Naive thymus-derived CD4-positive, alpha-beta T cell (primary cell): ENCODE measurements around the gene FAM90A26. TPM values are rescaled to one million over a fixed set of nuclear protein-coding genes. Genes with fewer than 3 reads are reported as not detected.
"Not testable (repeated sequence)": the region's sequence is repeated elsewhere in the genome, so short reads cannot be mapped to it uniquely, and the experiment has no call there.

Experiments
- ATAC-seq: fragments of 150-1000 bp; cut with Tn5 transposase; 2 replicates; pipeline ENCODE4 v1.10.0; 2021; ENCODE audit warnings: mild to moderate bottlenecking, moderate library complexity
- CTCF ChIA-PET: fragments of 350-600 bp; sonication (Branson Sonifier 250); formaldehyde crosslinking; loops from one replicate; lab custom pipeline; 2021; ENCODE audit warnings: antibody characterized with exemption; lab: Charles Lee
- POLR2A ChIA-PET: fragments of 350-600 bp; sonication (Branson Sonifier 250); formaldehyde crosslinking; loops from one replicate; lab custom pipeline; 2021; ENCODE audit warnings: antibody characterized with exemption, inconsistent platforms; lab: Charles Lee
- DNase-seq, 9 donors: peaks; one replicate each; pipeline versions ENCODE4 v3.0.0 to v3.0.0-alpha.2; 2020 to 2022; ENCODE audit warnings: mixed read lengths in 1 of 9
- H3K27ac ChIP-seq: one replicate; pipeline ENCODE4 v1.7.0; 2013; ENCODE audit warnings: mild to moderate bottlenecking, low read depth, low read length, moderate library complexity
- H3K27me3 ChIP-seq, 2 donors: one replicate each; pipeline ENCODE4 v1.7.0; 2013; ENCODE audit warnings: low read length in 2 of 2, mild to moderate bottlenecking in 2 of 2, moderate library complexity in 2 of 2; ENCODE audit not compliant: control insufficient read depth in 2 of 2, insufficient read depth in 2 of 2
- H3K36me3 ChIP-seq, 3 experiments: 1 replicate in 2 of 3; 2 replicates in 1 of 3; pipeline ENCODE4 v1.7.0; 2013; ENCODE audit warnings: low read length in 3 of 3, mild to moderate bottlenecking in 3 of 3, moderate library complexity in 1 of 3; ENCODE audit not compliant: insufficient read depth in 3 of 3, control insufficient read depth in 2 of 3
- H3K4me1 ChIP-seq, 2 donors: one replicate each; pipeline ENCODE4 v1.7.0; 2013; ENCODE audit warnings: low read length in 2 of 2, mild to moderate bottlenecking in 2 of 2, moderate library complexity in 1 of 2; ENCODE audit not compliant: control insufficient read depth in 2 of 2, insufficient read depth in 2 of 2
- H3K4me3 ChIP-seq: 2 replicates; pipeline ENCODE4 v1.7.0; 2013; ENCODE audit warnings: mild to moderate bottlenecking, low read length
- H3K9me3 ChIP-seq, 3 experiments: 1 replicate in 2 of 3; 2 replicates in 1 of 3; pipeline ENCODE4 v1.7.0; 2013; ENCODE audit warnings: low read length in 3 of 3; ENCODE audit not compliant: control insufficient read depth in 2 of 3
- H3K27ac Mint-ChIP-seq, 9 donors: one replicate each; pipeline ENCODE4 v1.8.0; 2020 to 2022; ENCODE audit warnings: mixed read lengths in 9 of 9, mild to moderate bottlenecking in 8 of 9, moderate library complexity in 5 of 9, inconsistent platforms in 2 of 9
- H3K27me3 Mint-ChIP-seq, 5 donors: one replicate each; pipeline ENCODE4 v1.8.0; 2021 to 2022; ENCODE audit warnings: mixed read lengths in 5 of 5, mild to moderate bottlenecking in 1 of 5
- H3K36me3 Mint-ChIP-seq, 5 donors: one replicate each; pipeline ENCODE4 v1.8.0; 2020 to 2022; ENCODE audit warnings: mixed read lengths in 5 of 5, mild to moderate bottlenecking in 3 of 5, inconsistent platforms in 1 of 5
- H3K4me1 Mint-ChIP-seq, 7 donors: one replicate each; pipeline ENCODE4 v1.8.0; 2020 to 2022; ENCODE audit warnings: mixed read lengths in 7 of 7, mild to moderate bottlenecking in 3 of 7, inconsistent platforms in 1 of 7
- H3K4me3 Mint-ChIP-seq, 10 donors: one replicate each; pipeline ENCODE4 v1.8.0; 2020 to 2022; ENCODE audit warnings: mild to moderate bottlenecking in 10 of 10, mixed read lengths in 10 of 10, moderate library complexity in 6 of 10, inconsistent platforms in 2 of 10
- H3K9me3 Mint-ChIP-seq, 11 donors: one replicate each; pipeline ENCODE4 v1.8.0; 2020 to 2022; ENCODE audit warnings: mixed read lengths in 11 of 11, mild to moderate bottlenecking in 4 of 11, inconsistent platforms in 1 of 11, moderate library complexity in 1 of 11
- intact Hi-C, 2 donors: fragments of 100-400 bp; cut with micrococcal nuclease; formaldehyde crosslinking; loops; one replicate each; pipeline ENCODE4 v1.15.1; 2023
- polyA plus RNA-seq, 2 donors: library from polyadenylated mRNA; unstranded; fragments of 300-500 nt; fragmentation: Illumina TruSeq; gene quantifications; one replicate each; pipeline ENCODE4 v1.2.3, GENCODE V29; 2021
- total RNA-seq, 6 experiments: library from RNA in 5 of 6; stranded (reverse) in 5 of 6; gene quantifications; 1 replicate in 5 of 6; 2 replicates in 1 of 6; pipeline ENCODE4 v1.2.3 and lab custom pipeline; 2021 to 2026

Gene FAM90A26
- total and polyA plus RNA-seq, 7 experiments from 2014 or later = not detected

GRCh38 chr4:9151809-9152179 is 18.4 kb upstream of the FAM90A26 start:
- Histone ChIP-seq H3K4me3 (peak overlapping the region; percentile 56), H3K27ac (peak overlapping the region; percentile 96)
- H3K36me3 ChIP-seq, H3K27me3 Mint-ChIP-seq, H3K27me3 ChIP-seq, ATAC-seq, H3K9me3 ChIP-seq, H3K9me3 Mint-ChIP-seq, POLR2A ChIA-PET, CTCF ChIA-PET, H3K4me1 ChIP-seq, H3K36me3 Mint-ChIP-seq: not testable (repeated sequence)
- Mint-ChIP-seq H3K27ac (peak overlapping the region; percentile 54 to 100 (median 100)), H3K4me3 (peak overlapping the region; percentile 84 to 100 (median 97)), H3K4me1 (peaks cover 0 to 16% (median 8%) of the 10 kb centered on the region in 7 donors)
- peak in 1 of 9 donors; percentile 42 for DNase-seq
- intact Hi-C loops = loop anchor here in 1 of 2 donors (2.0 to 10.0 kb wide), 5 partner anchors 147 to 1214 kb away; partner anchors contain the start of genes ACOX3, AFAP1 and TRMT44

- peaks cover 0 to 16% (median 8%) of the 10 kb centered on the region in 7 donors for H3K4me1 Mint-ChIP-seq
- H3K36me3 Mint-ChIP-seq, H3K9me3 Mint-ChIP-seq, CTCF ChIA-PET, H3K36me3 ChIP-seq, H3K27me3 Mint-ChIP-seq, H3K9me3 ChIP-seq, H3K27me3 ChIP-seq, POLR2A ChIA-PET, H3K4me1 ChIP-seq: not testable (repeated sequence)
- H3K27ac Mint-ChIP-seq = peak overlapping the region; percentile 96 to 100 (median 100)
- peak overlapping the region; percentile 84 to 100 (median 97) for H3K4me3 Mint-ChIP-seq
- peak; percentile 79 for ATAC-seq
- intact Hi-C loops = loop anchor here in 1 of 2 donors (2.0 to 10.0 kb wide), 5 partner anchors 148 to 1215 kb away; partner anchors contain the start of genes ACOX3, AFAP1 and TRMT44
- Histone ChIP-seq H3K4me3 (peak overlapping the region; percentile 64), H3K27ac (peak overlapping the region; percentile 96)
- peak in 8 of 9 donors; percentile 78 to 97 (median 90) for DNase-seq
Measured at GRCh38 chr4:9152180-9153007, 17.8 kb upstream of the FAM90A26 start.

- H3K36me3 Mint-ChIP-seq, H3K36me3 ChIP-seq, POLR2A ChIA-PET, H3K4me1 ChIP-seq, H3K27me3 ChIP-seq, H3K9me3 ChIP-seq, H3K27me3 Mint-ChIP-seq, H3K9me3 Mint-ChIP-seq, CTCF ChIA-PET: not testable (repeated sequence)
- Histone ChIP-seq H3K4me3 (peak overlapping the region; percentile 70), H3K27ac (peak overlapping the region; percentile 96)
- peak overlapping the region; percentile 84 to 100 (median 97) for H3K4me3 Mint-ChIP-seq
- peak overlapping the region; percentile 96 to 100 (median 100) for H3K27ac Mint-ChIP-seq
- intact Hi-C loops = loop anchor here in 1 of 2 donors (2.0 to 10.0 kb wide), 5 partner anchors 148 to 1216 kb away; partner anchors contain the start of genes ACOX3, AFAP1 and TRMT44
- DNase-seq (peak; percentile 95 to 98 (median 97)), ATAC-seq (peak; percentile 99)
- peaks cover 0 to 16% (median 8%) of the 10 kb centered on the region in 7 donors for H3K4me1 Mint-ChIP-seq
Measured at GRCh38 chr4:9153008-9153570, 17.1 kb upstream of the FAM90A26 start.

GRCh38 chr4:9153571-9154157 is 16.5 kb upstream of the FAM90A26 start:
- H3K9me3 ChIP-seq, ATAC-seq, H3K27me3 Mint-ChIP-seq, H3K27me3 ChIP-seq, H3K36me3 ChIP-seq, POLR2A ChIA-PET, H3K36me3 Mint-ChIP-seq, H3K9me3 Mint-ChIP-seq, CTCF ChIA-PET, H3K4me1 ChIP-seq: not testable (repeated sequence)
- peak overlapping the region; percentile 70 for H3K4me3 ChIP-seq
- Mint-ChIP-seq H3K4me1 (peaks cover 0 to 16% (median 8%) of the 10 kb centered on the region in 7 donors), H3K4me3 (peak overlapping the region; percentile 83 to 100 (median 96)), H3K27ac (peak overlapping the region in 8 of 9 donors; percentile 65 to 100 (median 80))
- intact Hi-C loops = loop anchor here in 1 of 2 donors (2.0 to 10.0 kb wide), 5 partner anchors 149 to 1216 kb away; partner anchors contain the start of genes ACOX3, AFAP1 and TRMT44
- DNase-seq = peak in 3 of 9 donors; percentile 7 to 13 (median 8)
- H3K27ac ChIP-seq = peak overlapping the region; percentile 96

GRCh38 chr4:9155101-9155886 is 14.9 kb upstream of the FAM90A26 start:
- H3K36me3 ChIP-seq, H3K27me3 Mint-ChIP-seq, H3K4me1 ChIP-seq, ATAC-seq, POLR2A ChIA-PET, H3K9me3 ChIP-seq, H3K27me3 ChIP-seq, DNase-seq, CTCF ChIA-PET, H3K4me3 ChIP-seq, H3K9me3 Mint-ChIP-seq, H3K36me3 Mint-ChIP-seq, H3K27ac ChIP-seq: not testable (repeated sequence)
- intact Hi-C loops = loop anchor here in 1 of 2 donors (10.0 kb wide), 1 partner anchor 150 kb away; no protein-coding TSS in a partner anchor
- peaks cover 0 to 16% (median 8%) of the 10 kb centered on the region in 7 donors for H3K4me1 Mint-ChIP-seq
- peak overlapping the region in 1 of 9 donors; percentile 58 for H3K27ac Mint-ChIP-seq
- H3K4me3 Mint-ChIP-seq = peak overlapping the region in 3 of 10 donors; percentile 4 to 23 (median 17)

- CTCF ChIA-PET = interaction anchor here (0.8 kb wide), 1 partner anchor 1000 kb away, joined by 3 read pairs; no protein-coding TSS in a partner anchor
- H3K27ac Mint-ChIP-seq, H3K4me3 ChIP-seq, H3K4me1 Mint-ChIP-seq, H3K4me1 ChIP-seq, H3K27me3 ChIP-seq, H3K36me3 Mint-ChIP-seq, H3K9me3 Mint-ChIP-seq, H3K27me3 Mint-ChIP-seq, H3K27ac ChIP-seq, H3K9me3 ChIP-seq, ATAC-seq, POLR2A ChIA-PET, H3K36me3 ChIP-seq, H3K4me3 Mint-ChIP-seq: not testable (repeated sequence)
- intact Hi-C loops = loop anchor here in 1 of 2 donors (10.0 kb wide), 1 partner anchor 154 kb away; no protein-coding TSS in a partner anchor
- DNase-seq = peak in 2 of 9 donors; percentile 11 to 21
Measured at GRCh38 chr4:9158392-9158791, 11.8 kb upstream of the FAM90A26 start.
